ENCODE data around the gene RPGRIP1L.

The RPGRIP1L gene

GRCh38 chr16:53703590-53704444 lies at the start of gene RPGRIP1L, which contains the start of gene FTO:
RPGRIP1L (minus strand) TSS chr16:53703859; CDS start chr16:53700723, 3,136 bp downstream.
FTO (plus strand) TSS chr16:53704156.
- peak; percentile 98 for DNase-seq

- DNase-seq: no peak
These were observed 49.8 kb upstream of the RPGRIP1L start for GRCh38 chr16:53753431-53753830.

GRCh38 chr16:53752560-53752959 lies 48.9 kb upstream of the RPGRIP1L start:
- no peak for DNase-seq

GRCh38 chr16:53745753-53746266 lies 42.2 kb upstream of the RPGRIP1L start:
- DNase-seq: peak; percentile 76

- DNase-seq: peak; percentile 71
These were observed 41.4 kb upstream of the RPGRIP1L start for GRCh38 chr16:53745086-53745485.

- no peak for DNase-seq
These were observed 40.8 kb upstream of the RPGRIP1L start for GRCh38 chr16:53744449-53744848.

- DNase-seq: no peak
These were observed 39.5 kb upstream of the RPGRIP1L start for GRCh38 chr16:53743149-53743566.

- no peak for DNase-seq
These were observed 37.9 kb upstream of the RPGRIP1L start for GRCh38 chr16:53741546-53741945.

GRCh38 chr16:53740933-53741531 lies 37.4 kb upstream of the RPGRIP1L start:
- DNase-seq: no peak

- no peak for DNase-seq
These were observed 36.8 kb upstream of the RPGRIP1L start for GRCh38 chr16:53740476-53740875.

GRCh38 chr16:53737552-53737951 lies 33.9 kb upstream of the RPGRIP1L start:
- no peak for DNase-seq

GRCh38 chr16:53736297-53736696 lies 32.6 kb upstream of the RPGRIP1L start:
- no peak for DNase-seq

- no peak for DNase-seq
These were observed 31.2 kb upstream of the RPGRIP1L start for GRCh38 chr16:53734908-53735307.

GRCh38 chr16:53732296-53732929 lies 28.8 kb upstream of the RPGRIP1L start:
- peak; percentile 90 for DNase-seq

GRCh38 chr16:53730693-53731092 lies 27.0 kb upstream of the RPGRIP1L start:
- no peak for DNase-seq

- DNase-seq: no peak
These were observed 23.0 kb upstream of the RPGRIP1L start for GRCh38 chr16:53726625-53727024.

GRCh38 chr16:53721017-53721416 lies 17.4 kb upstream of the RPGRIP1L start:
- no peak for DNase-seq

- no peak for DNase-seq
These were observed 13.9 kb upstream of the RPGRIP1L start for GRCh38 chr16:53717577-53717976.

- DNase-seq: no peak
These were observed 11.3 kb upstream of the RPGRIP1L start for GRCh38 chr16:53715023-53715384.

GRCh38 chr16:53714205-53715022 lies 10.8 kb upstream of the RPGRIP1L start:
- DNase-seq: no peak

- no peak for DNase-seq
These were observed 9.9 kb upstream of the RPGRIP1L start for GRCh38 chr16:53713403-53714204.

GRCh38 chr16:53712065-53712464 lies 8.4 kb upstream of the RPGRIP1L start:
- no peak for DNase-seq

Measured in NCI-H226 (cell line).